ENCODE results near the gene LLGL1.

GRCh38 chr17:18182110-18182977, 43.1 kb upstream of the LLGL1 start:
- no peak for TF ChIP-seq CTCF (IDR thresholded peaks at IDR 0.05)
- no peak for TF ChIP-seq POLR2A (IDR thresholded peaks at IDR 0.05)

Measured in esophagus squamous epithelium (tissue), 4 donors.